Globus pallidus (tissue), 1 donor: ENCODE data around the gene RPTOR.
A peak's percentile ranks its signal among the peaks of the same experiment; 100 is the strongest.

Experiments used
- DNase-seq: peaks from one replicate; pipeline ENCODE4 v3.0.0-alpha.2; 2015; ENCODE audit warnings: low spot score

Gene RPTOR

DNA sequence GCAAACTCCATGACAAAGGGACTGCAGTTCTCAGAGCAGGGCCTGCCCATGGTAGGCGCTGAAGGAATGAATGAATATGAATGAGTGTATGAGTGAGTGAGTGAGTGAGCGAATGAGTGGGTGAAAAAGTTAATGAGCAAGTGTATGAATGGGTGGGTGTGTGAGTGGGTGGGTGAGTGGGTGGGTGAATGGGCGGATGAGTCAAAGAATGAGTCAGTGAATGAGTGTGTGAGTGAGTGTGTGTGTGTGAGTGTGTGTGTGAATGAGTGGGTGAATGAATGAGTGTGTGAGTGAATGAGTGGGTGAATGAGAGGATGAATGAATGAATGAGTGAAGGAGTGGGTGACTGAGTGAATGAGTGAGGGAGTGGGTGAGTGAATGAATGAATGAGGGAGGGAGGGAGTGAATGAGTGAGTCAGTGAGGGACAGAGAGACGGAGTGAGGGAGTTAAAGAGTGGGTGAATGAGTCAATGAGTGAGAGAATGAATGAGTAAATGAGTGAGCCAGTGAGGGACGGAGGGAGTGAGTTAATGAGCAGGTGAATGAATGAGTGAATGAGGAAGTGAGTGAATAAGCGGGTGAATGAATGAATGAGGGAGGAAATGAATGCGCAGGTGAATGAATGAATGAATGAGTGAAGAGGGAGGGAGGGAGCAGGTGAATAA is 435.9 kb downstream of the RPTOR start:
- DNase-seq: no peak

DNA sequence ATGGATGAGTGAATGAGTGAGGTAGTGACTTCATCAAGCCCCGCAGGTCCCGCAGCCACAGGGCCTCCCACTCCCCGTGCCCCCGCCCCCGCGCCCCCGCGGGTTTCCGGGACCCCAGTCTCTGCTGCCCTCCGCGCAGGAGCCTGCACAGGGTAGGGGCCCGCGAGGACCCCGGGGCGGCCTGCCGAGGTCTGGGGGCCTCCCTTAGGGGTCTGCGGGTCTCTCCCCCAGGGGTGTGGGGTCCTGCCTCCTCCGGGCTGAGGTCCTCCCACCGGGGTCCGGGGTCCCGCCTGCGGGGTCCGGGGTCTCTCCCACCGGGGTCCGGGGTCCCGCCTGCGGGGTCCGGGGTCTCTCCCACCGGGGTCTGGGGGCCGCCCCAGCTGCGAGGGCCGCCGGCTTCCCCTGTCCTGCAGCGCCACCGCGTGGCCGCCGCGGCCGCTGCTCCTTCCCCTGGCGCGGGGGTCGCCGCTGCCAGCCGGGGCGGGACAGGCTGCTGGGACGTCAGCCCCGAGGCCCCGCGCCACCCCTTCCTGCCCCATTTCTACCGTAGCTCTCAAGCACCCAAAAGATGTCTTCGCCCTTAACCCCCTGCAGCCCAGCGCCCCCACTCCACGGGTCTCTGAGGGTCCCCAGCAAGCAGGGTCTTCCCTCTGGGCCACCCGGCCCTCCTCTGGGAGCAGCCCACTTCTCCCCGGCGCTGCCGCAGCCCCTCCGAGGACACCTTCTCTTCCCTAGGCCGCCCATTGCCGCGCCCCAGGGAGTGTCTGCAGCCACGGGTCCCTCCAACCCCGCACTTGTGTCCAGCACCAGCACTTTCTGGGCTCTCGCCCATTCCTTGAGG is 436.6 kb downstream of the RPTOR start:
- DNase-seq: no peak

DNA sequence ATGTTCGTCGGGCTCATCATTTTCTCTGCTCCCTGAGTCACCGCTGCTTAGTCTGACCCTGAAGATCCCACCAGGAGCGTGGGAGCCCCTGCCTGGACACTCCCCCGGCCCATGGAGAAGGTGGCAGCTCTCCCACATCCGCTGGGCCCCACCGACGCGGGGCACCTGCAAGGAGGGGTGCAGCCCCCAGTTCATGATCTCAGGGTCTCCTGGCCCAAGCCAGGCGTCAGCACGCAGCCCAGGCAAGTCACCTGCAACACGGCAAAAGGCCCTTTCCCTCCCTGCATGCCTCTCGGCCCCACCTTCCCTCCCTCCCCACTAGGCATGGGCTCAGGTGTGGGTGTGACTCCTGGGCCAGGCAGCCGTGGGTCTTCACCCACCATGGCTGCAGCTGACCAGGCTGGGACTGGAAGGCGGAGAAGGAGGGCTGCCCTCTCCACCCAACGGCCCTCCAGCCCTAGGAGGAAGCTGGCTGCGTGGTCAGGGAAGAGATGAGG is 437.3 kb downstream of the RPTOR start:
- no peak for DNase-seq

DNA sequence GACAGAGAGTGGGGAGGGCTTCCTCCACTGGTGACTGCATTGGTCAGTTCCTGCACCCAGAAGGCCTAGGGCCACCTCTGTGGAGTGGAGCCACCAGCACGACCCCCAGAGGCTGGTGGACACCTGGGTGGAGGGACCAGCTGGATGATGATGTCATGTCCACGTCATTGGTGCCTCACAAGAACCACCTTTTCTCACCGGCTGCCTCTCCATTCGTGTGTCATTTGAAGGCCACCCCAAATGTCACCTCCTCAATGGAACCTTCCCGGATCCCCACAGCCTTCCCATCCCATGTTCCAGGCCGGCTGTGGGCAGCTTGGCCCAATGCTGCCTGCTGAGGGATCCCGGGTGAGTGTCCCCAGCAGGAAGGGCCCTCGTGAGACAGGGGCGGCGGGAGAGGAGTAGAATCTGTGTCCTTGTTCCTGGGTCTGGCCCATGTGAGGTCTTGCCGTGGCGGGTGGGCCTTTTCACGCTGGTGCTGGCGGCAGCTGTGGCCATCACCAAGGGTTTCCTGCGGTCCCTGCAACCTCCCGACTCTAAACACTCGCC is 437.9 kb downstream of the RPTOR start:
- DNase-seq: no peak

- DNase-seq: no peak
These were observed 438.9 kb downstream of the RPTOR start for GRCh38 chr17:80983545-80983944.

DNA sequence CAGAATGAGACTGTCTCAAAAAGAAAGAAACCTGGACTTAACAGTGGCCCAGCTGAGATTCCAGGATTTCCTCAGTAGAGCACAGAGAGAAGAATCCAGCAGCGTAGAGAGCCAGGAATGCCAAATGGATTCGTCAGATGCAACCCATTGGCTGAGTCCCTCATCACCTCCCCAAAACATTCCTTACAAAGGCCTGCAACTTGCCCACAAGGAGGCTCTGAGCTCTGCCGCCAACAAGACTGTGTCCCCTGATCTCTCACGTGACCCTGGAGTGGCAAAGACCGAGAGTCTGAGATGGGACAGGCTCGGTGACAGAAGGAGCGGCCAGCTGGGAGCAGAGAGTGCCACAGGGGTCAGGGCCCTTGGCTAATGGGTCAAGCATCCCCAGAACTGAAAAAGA is 440.1 kb downstream of the RPTOR start:
- DNase-seq: no peak

DNA sequence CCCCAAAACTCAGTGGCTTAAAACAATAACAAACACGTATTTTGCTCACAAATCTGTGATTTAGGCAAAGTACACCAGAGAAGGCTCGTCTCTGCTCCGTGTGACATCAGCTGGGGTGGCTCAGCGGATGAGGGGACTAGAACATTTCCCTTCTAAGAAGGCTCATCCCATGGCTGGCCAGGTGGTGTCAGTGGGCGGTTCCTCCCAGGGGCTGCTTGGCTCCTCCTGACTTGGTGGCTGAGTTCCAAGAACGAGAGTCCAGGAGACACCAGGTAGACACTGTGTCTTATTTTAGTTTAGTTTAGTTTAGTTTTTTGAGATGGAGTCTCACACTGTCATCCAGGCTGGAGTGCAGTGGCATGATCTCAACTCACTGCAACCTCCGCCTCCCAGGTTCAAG is 441.4 kb downstream of the RPTOR start:
- no peak for DNase-seq

GRCh38 chr17:80986816-80987475 is 442.3 kb downstream of the RPTOR start:
- peak; percentile 47 for DNase-seq

DNA sequence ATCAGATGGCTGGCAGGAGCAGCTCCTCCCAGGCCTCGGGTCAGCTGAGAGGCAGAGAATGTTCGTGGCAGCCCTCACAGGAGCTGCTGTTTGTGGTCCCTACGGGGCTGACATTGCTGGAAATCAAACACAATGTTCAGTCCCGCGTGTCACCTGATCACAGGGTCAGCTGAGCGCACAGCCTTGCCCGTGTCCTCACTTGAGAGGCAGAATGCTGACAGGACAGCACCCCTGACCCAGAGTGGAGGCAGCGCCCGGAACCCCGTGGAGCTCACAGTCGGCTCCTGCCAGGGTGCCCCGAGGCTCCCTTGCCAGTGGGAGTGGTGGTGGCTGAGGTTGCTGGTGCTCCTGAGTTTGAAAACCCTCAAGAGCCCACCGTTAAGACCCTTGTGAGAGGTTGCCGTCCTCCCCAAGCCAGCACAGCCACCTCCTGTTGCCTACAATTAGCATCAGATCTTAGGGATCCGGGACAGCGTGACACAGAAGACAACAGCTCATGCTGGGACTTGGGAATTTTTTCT is 443.4 kb downstream of the RPTOR start:
- no peak for DNase-seq

GRCh38 chr17:80989586-80989913 is 444.9 kb downstream of the RPTOR start:
- no peak for DNase-seq

DNA sequence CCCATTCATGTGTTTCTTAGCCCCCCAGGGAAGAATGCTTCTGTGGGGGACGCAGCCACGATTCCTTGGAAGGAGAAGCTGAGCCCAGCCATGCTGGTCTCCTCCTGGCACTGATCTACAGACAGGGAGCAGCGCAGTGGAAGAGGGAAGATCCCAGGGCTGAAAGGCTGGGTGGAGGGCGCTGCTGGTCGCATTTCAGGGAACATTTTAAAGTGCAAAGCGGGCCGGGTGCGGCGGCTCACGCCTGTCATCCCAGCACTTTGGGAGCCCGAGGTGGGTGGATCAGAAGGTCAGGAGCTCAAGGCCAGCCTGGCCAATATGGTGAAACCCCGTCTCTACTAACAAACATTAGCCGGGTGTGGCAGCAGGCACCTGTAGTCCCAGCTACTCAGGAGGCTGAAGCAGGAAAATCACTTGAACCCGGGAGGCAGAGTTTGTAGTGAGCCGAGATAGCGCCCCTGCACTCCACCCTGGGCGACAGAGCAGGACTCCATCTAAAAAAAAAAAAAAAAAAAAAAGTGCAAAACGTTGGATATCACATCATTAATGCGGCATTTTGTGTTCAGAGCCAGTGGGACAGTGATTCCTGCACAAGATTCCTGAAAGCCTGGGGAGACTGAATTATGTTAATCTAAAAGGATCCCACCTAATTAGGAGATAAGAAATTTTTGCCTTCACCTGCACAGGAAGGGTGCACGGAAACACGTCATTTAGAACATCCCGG is 446.4 kb downstream of the RPTOR start:
- DNase-seq: no peak

- DNase-seq: peak; percentile 56
These were observed 447.0 kb downstream of the RPTOR start, which contains the start of gene CHMP6 for GRCh38 chr17:80991645-80992076. Gene CHMP6, plus strand, starts transcription at chr17:80991841. Its CDS starts 78 bp downstream, at chr17:80991919.

- DNase-seq: no peak
These were observed 447.7 kb downstream of the RPTOR start for GRCh38 chr17:80992077-80992947.

- no peak for DNase-seq
These were observed 448.4 kb downstream of the RPTOR start for GRCh38 chr17:80992948-80993624.

GRCh38 chr17:80995131-80995530 is 450.5 kb downstream of the RPTOR start:
- no peak for DNase-seq

- no peak for DNase-seq
These were observed 452.0 kb downstream of the RPTOR start for GRCh38 chr17:80996422-80997305.

DNA sequence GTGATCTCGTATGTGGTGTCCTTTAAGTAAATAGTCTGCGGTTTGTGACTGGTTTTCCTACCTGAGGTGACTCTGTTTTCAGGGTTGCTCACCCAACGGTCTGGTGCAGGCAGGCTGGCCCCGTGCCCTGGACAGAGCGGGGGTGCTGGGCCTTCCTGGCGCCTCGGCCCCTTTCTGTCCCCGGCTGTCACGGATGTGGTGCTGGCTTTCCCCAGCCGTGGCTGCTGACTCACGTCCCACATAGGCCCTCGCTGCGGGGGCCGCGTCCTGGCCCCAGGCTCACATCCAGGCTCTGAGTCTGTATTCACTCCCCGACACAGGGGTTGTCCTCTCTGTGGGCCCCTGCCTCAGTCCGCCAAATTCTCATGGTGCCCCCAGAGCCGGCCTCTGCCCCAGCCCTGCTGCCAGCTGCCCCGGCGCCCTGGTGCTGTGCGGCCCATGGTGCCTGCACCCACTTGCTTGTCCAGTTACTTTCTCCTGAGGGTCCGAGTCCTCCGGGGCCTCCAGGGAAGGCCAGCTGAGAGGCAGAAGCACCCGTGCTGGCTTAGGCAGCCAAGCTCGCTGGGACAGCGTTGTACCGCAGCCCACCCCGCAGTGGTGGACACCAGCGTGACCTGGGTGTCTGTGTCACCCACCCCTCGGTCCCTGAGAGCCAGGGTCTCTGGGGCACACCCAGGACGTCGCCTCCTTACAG is 452.9 kb downstream of the RPTOR start:
- no peak for DNase-seq

- DNase-seq: no peak
These were observed 453.6 kb downstream of the RPTOR start for GRCh38 chr17:80998118-80998747.
